GM12891 (cell line): ENCODE data around the gene AFF3.

Experiments
- POLR2A ChIP-seq: IDR thresholded peaks from 2 replicates; pipeline ENCODE4 v1.6.1; 2011; ENCODE audit warnings: low read depth, low read length, control low read depth
- POLR2AphosphoS5 ChIP-seq: IDR thresholded peaks from 2 replicates; pipeline ENCODE4 v1.6.1; 2011; ENCODE audit warnings: low read depth, low read length, control low read depth

DNA sequence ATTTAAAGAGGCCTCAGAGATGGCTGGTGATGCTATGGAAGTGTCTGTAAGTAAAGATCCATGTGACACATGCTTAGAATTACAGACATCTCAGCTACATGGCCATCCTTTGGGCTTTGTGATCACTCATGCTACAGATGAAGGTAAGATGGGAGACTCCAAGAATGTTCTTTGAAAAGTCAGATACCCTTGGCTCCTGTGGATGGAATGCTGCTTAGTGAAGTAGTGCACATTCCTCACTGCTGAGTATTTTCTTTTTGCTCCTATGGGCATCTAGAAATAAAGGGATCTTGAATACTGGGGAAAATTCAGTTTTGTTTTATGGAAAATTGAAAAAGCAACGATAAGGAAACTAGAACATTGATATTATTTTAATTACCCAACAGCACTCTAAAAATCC is 597.3 kb downstream of the AFF3 start:
- no peak for TF ChIP-seq POLR2A
- TF ChIP-seq POLR2AphosphoS5, result no peak
